IMR-90 (cell line): ENCODE data around the gene TBX15. TPM values are rescaled to one million over a fixed set of nuclear protein-coding genes. Genes with fewer than 3 reads are reported as not detected.

Experiments
- ATAC-seq: fragments of 200-7000 bp; cut with Tn5 transposase; 2 replicates; pipeline ENCODE4 v1.9.1; 2020; ENCODE audit warnings: low read depth, mild to moderate bottlenecking, moderate library complexity
- BruUV-seq: library from RNA; stranded (reverse); fragments of 400-500 nt; replicated peaks from 2 replicates; lab custom pipeline; 2021; lab: Mats Ljungman, UMichigan
- CTCF ChIA-PET: fragments of 300-600 bp; formaldehyde crosslinking; extraction: SDS; loops from one replicate; lab custom pipeline; 2021; ENCODE audit warnings: antibody characterized with exemption; lab: Yijun Ruan, JAX
- POLR2A ChIA-PET: fragments of 300-600 bp; sonication (Branson Sonifier 250); formaldehyde crosslinking; loops from one replicate; lab custom pipeline; 2022; ENCODE audit warnings: antibody characterized with exemption; ENCODE audit not compliant: unreplicated experiment; lab: Charles Lee
- DNase-seq: peaks from one replicate; pipeline ENCODE4 v3.0.0; 2013
- H2AFZ ChIP-seq: replicated peaks from 2 replicates; pipeline ENCODE3; 2013; ENCODE audit warnings: low read length, mild to moderate bottlenecking; ENCODE audit not compliant: poor library complexity
- H2AK5ac ChIP-seq: 2 replicates; pipeline ENCODE4 v1.6.1; 2013; ENCODE audit warnings: low read depth, low read length, inconsistent platforms
- H2AK9ac ChIP-seq: replicated peaks from 2 replicates; pipeline ENCODE3; 2013; ENCODE audit warnings: mild to moderate bottlenecking, low read depth, low read length, moderate library complexity; ENCODE audit not compliant: poor library complexity
- H2BK120ac ChIP-seq: 2 replicates; pipeline ENCODE4 v1.6.1; 2013; ENCODE audit warnings: low read depth, low read length, inconsistent platforms
- H2BK15ac ChIP-seq: 3 replicates; pipeline ENCODE4 v1.6.1; 2013; ENCODE audit warnings: low read depth, low read length, inconsistent platforms
- H2BK20ac ChIP-seq: 2 replicates; pipeline ENCODE4 v1.6.1; 2013; ENCODE audit warnings: low read depth, mild to moderate bottlenecking, inconsistent platforms, low read length, moderate library complexity
- H2BK5ac ChIP-seq: 2 replicates; pipeline ENCODE4 v1.6.1; 2013; ENCODE audit warnings: mild to moderate bottlenecking, low read depth, low read length, inconsistent platforms; ENCODE audit not compliant: poor library complexity, severe bottlenecking
- H3K14ac ChIP-seq: replicated peaks from 2 replicates; pipeline ENCODE4 v1.6.1; 2013; ENCODE audit warnings: low read depth, low read length, inconsistent platforms
- H3K18ac ChIP-seq: 2 replicates; pipeline ENCODE4 v1.6.1; 2013; ENCODE audit warnings: low read depth, low read length, control low read depth
- H3K23ac ChIP-seq: 2 replicates; pipeline ENCODE4 v1.6.1; 2013; ENCODE audit warnings: low read depth, low read length, inconsistent platforms
- H3K27ac ChIP-seq: 2 replicates; pipeline ENCODE4 v1.5.1; 2013; ENCODE audit warnings: mild to moderate bottlenecking, control low read depth, low read length; ENCODE audit not compliant: insufficient read depth
- H3K27me3 ChIP-seq: 2 replicates; pipeline ENCODE4 v1.6.1; 2013; ENCODE audit warnings: low read length; ENCODE audit not compliant: control insufficient read depth, insufficient read depth
- H3K36me3 ChIP-seq: 2 replicates; pipeline ENCODE4 v1.6.1; 2013; ENCODE audit warnings: low read length, mixed read lengths; ENCODE audit not compliant: control insufficient read depth, insufficient read depth
- H3K4ac ChIP-seq: 2 replicates; pipeline ENCODE4 v1.6.1; 2013; ENCODE audit warnings: low read depth, low read length, inconsistent platforms
- H3K4me1 ChIP-seq: 2 replicates; pipeline ENCODE4 v1.6.1; 2013; ENCODE audit warnings: low read length, mixed read lengths; ENCODE audit not compliant: control insufficient read depth, insufficient read depth
- H3K4me2 ChIP-seq: 2 replicates; pipeline ENCODE4 v1.6.1; 2013; ENCODE audit warnings: low read depth, mild to moderate bottlenecking, control low read depth, low read length, moderate library complexity
- H3K4me3 ChIP-seq: 2 replicates; pipeline ENCODE4 v1.5.1; 2013; ENCODE audit warnings: low read depth, mild to moderate bottlenecking, control low read depth, low read length, moderate library complexity; ENCODE audit not compliant: insufficient read depth
- H3K56ac ChIP-seq: 2 replicates; pipeline ENCODE4 v1.6.1; 2013; ENCODE audit warnings: low read length, inconsistent platforms; ENCODE audit not compliant: insufficient read depth; ENCODE audit errors: extremely low read depth
- H3K79me1 ChIP-seq, 2 experiments: 2 replicates each; pipeline ENCODE4 v1.6.1; 2013; ENCODE audit warnings: low read length in 2 of 2, inconsistent platforms in 1 of 2, low read depth in 1 of 2
- H3K9ac ChIP-seq: 2 replicates; pipeline ENCODE4 v1.6.1; 2013; ENCODE audit warnings: low read depth, low read length, control low read depth
- H3K9me1 ChIP-seq: 2 replicates; pipeline ENCODE4 v1.6.1; 2013; ENCODE audit warnings: low read length, inconsistent platforms; ENCODE audit not compliant: insufficient read depth
- H3K9me3 ChIP-seq: 2 replicates; pipeline ENCODE4 v1.6.1; 2013; ENCODE audit warnings: low read length; ENCODE audit not compliant: control insufficient read depth, insufficient read depth
- H4K20me1 ChIP-seq: 2 replicates; pipeline ENCODE4 v1.6.1; 2013; ENCODE audit warnings: low read length, inconsistent platforms; ENCODE audit not compliant: insufficient read depth
- H4K5ac ChIP-seq: 2 replicates; pipeline ENCODE4 v1.6.1; 2013; ENCODE audit warnings: mild to moderate bottlenecking, low read depth, low read length, control low read depth
- H4K8ac ChIP-seq, 2 experiments: 2 replicates each; pipeline ENCODE4 v1.6.1; 2013; ENCODE audit warnings: low read depth in 2 of 2, low read length in 2 of 2, control low read depth in 1 of 2, inconsistent platforms in 1 of 2
- H4K91ac ChIP-seq: 2 replicates; pipeline ENCODE4 v1.6.1; 2013; ENCODE audit warnings: low read depth, low read length, inconsistent platforms; ENCODE audit not compliant: insufficient read depth
- BHLHE40 ChIP-seq: fragments of 150-350 bp; IDR thresholded peaks from 2 replicates; pipeline ENCODE4 v1.6.1; 2016; ENCODE audit warnings: mild to moderate bottlenecking, low read depth, low read length
- CEBPB ChIP-seq: IDR thresholded peaks from 2 replicates; pipeline ENCODE4 v1.6.1; 2012; ENCODE audit warnings: low read depth, low read length, improper control_type of control experiment
- CHD1 ChIP-seq: IDR thresholded peaks from 2 replicates; pipeline ENCODE4 v1.6.1; 2012; ENCODE audit warnings: low read depth, low read length, improper control_type of control experiment
- ELK1 ChIP-seq: fragments of 150-350 bp; IDR thresholded peaks from 2 replicates; pipeline ENCODE4 v1.6.1; 2016; ENCODE audit warnings: low read depth, mild to moderate bottlenecking, low read length, moderate library complexity, borderline replicate concordance
- FOS ChIP-seq: fragments of 150-350 bp; IDR thresholded peaks from 2 replicates; pipeline ENCODE4 v1.6.1; 2016; ENCODE audit warnings: low read depth, low read length
- MAFK ChIP-seq: IDR thresholded peaks from 2 replicates; pipeline ENCODE4 v1.6.1; 2012; ENCODE audit warnings: low read depth, low read length, improper control_type of control experiment
- MAZ ChIP-seq: IDR thresholded peaks from 2 replicates; pipeline ENCODE4 v1.6.1; 2012; ENCODE audit warnings: low read depth, mild to moderate bottlenecking, low read length, improper control_type of control experiment, moderate library complexity, borderline replicate concordance
- MXI1 ChIP-seq: IDR thresholded peaks from 2 replicates; pipeline ENCODE4 v1.6.1; 2012; ENCODE audit warnings: low read depth, mild to moderate bottlenecking, low read length, moderate library complexity, borderline replicate concordance
- NFE2L2 ChIP-seq: fragments of 150-350 bp; IDR thresholded peaks from 2 replicates; pipeline ENCODE4 v1.6.1; 2016; ENCODE audit warnings: low read depth, mild to moderate bottlenecking, low read length
- RAD21 ChIP-seq: IDR thresholded peaks from 2 replicates; pipeline ENCODE4 v1.6.1; 2012; ENCODE audit warnings: low read length, improper control_type of control experiment
- RCOR1 ChIP-seq: IDR thresholded peaks from 2 replicates; pipeline ENCODE4 v1.6.1; 2012; ENCODE audit warnings: mild to moderate bottlenecking, low read length, improper control_type of control experiment; ENCODE audit not compliant: insufficient replicate concordance
- RFX5 ChIP-seq: IDR thresholded peaks from 2 replicates; pipeline ENCODE4 v1.8.0; 2012; ENCODE audit warnings: low read depth, mild to moderate bottlenecking, low read length, moderate library complexity
- SMC3 ChIP-seq: fragments of 150-350 bp; IDR thresholded peaks from 2 replicates; pipeline ENCODE4 v1.6.1; 2016; ENCODE audit warnings: low read depth, mild to moderate bottlenecking, antibody characterized with exemption, low read length, moderate library complexity
- USF2 ChIP-seq: fragments of 150-350 bp; IDR thresholded peaks from 2 replicates; pipeline ENCODE4 v1.6.1; 2017; ENCODE audit warnings: mild to moderate bottlenecking, antibody characterized with exemption, low read length, low read depth
- dilution Hi-C: fragments of 300-500 bp; cut with HindIII; formaldehyde crosslinking; loops from one replicate; pipeline ENCODE4 v1.14.3; 2018; ENCODE audit warnings: low sequenced_read_pairs; ENCODE audit not compliant: unreplicated experiment
- in situ Hi-C: fragments of 300-500 bp; cut with MboI; formaldehyde crosslinking; loops from 3 replicates; pipeline ENCODE4 v1.14.3; 2019; ENCODE audit warnings: low sequenced_read_pairs, inconsistent platforms, mixed read lengths
- intact Hi-C: fragments of 100-400 bp; cut with micrococcal nuclease; formaldehyde crosslinking; loops from 2 replicates; pipeline ENCODE4 v1.10.0; 2022
- polyA plus RNA-seq, 3 experiments: library from polyadenylated mRNA; depleted of rRNA; stranded (reverse); fragments of >200 nt; gene quantifications; 2 replicates each; pipeline ENCODE4 v1.2.3, GENCODE V29; 2012; ENCODE audit warnings: low replicate concordance in 1 of 3
- total RNA-seq: library from RNA; depleted of rRNA; stranded (reverse); fragments of >200 nt; gene quantifications from 2 replicates; pipeline ENCODE4 v1.2.3, GENCODE V29; 2012
- TF ChIP-seq, protein P1 (sequence below): conservative IDR thresholded peaks from 2 replicates; pipeline ENCODE4 v1.5.1; 2012; ENCODE audit warnings: mild to moderate bottlenecking, low read depth, low read length, improper control_type of control experiment

TBX15 gene
- total and polyA plus RNA-seq, 2 of the 4 experiments (the other 2 are of a cell fraction): not detected

DNA sequence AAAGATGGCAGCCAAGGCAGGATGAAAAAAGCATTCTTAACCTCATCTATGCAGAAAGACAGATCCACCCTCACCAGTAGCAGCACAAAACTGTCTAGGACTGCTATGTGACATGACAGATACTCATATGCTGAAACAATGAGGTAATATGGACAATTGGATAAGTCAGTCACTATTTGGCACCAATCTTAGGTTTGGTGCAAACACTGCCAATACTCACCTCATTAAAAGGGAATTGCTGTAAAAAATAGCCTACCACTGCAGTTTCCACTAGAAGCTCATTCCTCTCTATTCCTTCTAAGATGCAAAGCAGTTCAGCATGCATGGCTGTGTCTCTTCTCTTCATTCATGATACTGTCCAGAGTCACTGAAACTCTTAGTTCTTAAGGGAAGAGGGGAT is 91.7 kb downstream of the TBX15 start:
- POLR2A ChIA-PET: no interaction called here
- in situ Hi-C loops (no loop called here), dilution Hi-C loops (no loop called here), intact Hi-C loops (no loop called here)
- H3K4me1 ChIP-seq: no peaks in the 10 kb centered on the region
- no peaks in the 10 kb centered on the region for H3K27me3 ChIP-seq
- no peak overlapping the region for H2BK15ac ChIP-seq
- H2BK20ac ChIP-seq: no peak overlapping the region
- DNase-seq: no peak
- no peak overlapping the region for H2AK9ac ChIP-seq
- no peak for ATAC-seq
- no peak overlapping the region for H2AK5ac ChIP-seq
- no peak overlapping the region for H3K27ac ChIP-seq
- H2BK5ac ChIP-seq: no peak overlapping the region
- no peak overlapping the region for H3K4me2 ChIP-seq
- no peak overlapping the region for H4K5ac ChIP-seq
- no TSS peak for BruUV-seq
- no peaks in the 10 kb centered on the region for H3K36me3 ChIP-seq
- no peaks in the 10 kb centered on the region for H4K20me1 ChIP-seq
- H2BK120ac ChIP-seq: no peak overlapping the region
- H3K9me3 ChIP-seq: no peaks in the 10 kb centered on the region
- no peak overlapping the region for H3K23ac ChIP-seq
- H3K56ac ChIP-seq: no peak overlapping the region
- H3K9ac ChIP-seq: no peak overlapping the region
- H2AFZ ChIP-seq: no peak overlapping the region
- CTCF ChIA-PET: no interaction called here
- H3K18ac ChIP-seq: no peak overlapping the region
- H3K14ac ChIP-seq: no peak overlapping the region
- no peak overlapping the region for H4K91ac ChIP-seq
- TF ChIP-seq MXI1 (no peak), NFE2L2 (no peak), RCOR1 (no peak), MAFK (no peak), CHD1 (no peak), SMC3 (no peak), BHLHE40 (no peak), CEBPB (no peak), RFX5 (no peak), ELK1 (no peak), RAD21 (no peak), FOS (no peak), MAZ (no peak), USF2 (no peak)
- TF ChIP-seq, protein P1, sequence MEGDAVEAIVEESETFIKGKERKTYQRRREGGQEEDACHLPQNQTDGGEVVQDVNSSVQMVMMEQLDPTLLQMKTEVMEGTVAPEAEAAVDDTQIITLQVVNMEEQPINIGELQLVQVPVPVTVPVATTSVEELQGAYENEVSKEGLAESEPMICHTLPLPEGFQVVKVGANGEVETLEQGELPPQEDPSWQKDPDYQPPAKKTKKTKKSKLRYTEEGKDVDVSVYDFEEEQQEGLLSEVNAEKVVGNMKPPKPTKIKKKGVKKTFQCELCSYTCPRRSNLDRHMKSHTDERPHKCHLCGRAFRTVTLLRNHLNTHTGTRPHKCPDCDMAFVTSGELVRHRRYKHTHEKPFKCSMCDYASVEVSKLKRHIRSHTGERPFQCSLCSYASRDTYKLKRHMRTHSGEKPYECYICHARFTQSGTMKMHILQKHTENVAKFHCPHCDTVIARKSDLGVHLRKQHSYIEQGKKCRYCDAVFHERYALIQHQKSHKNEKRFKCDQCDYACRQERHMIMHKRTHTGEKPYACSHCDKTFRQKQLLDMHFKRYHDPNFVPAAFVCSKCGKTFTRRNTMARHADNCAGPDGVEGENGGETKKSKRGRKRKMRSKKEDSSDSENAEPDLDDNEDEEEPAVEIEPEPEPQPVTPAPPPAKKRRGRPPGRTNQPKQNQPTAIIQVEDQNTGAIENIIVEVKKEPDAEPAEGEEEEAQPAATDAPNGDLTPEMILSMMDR: no peak
- H3K9me1 ChIP-seq: no peaks in the 10 kb centered on the region
- H4K8ac ChIP-seq: no peak overlapping the region
- no peaks in the 10 kb centered on the region for H3K79me1 ChIP-seq
- H3K4ac ChIP-seq: no peak overlapping the region
- no peak overlapping the region for H3K4me3 ChIP-seq
